ENCODE data around the gene PIK3R6. TPM values are rescaled to one million over a fixed set of nuclear protein-coding genes. Genes with fewer than 3 reads are reported as not detected.

Gene PIK3R6
- total RNA-seq, 1 donor from 2014 or later = 2.5 TPM

DNA sequence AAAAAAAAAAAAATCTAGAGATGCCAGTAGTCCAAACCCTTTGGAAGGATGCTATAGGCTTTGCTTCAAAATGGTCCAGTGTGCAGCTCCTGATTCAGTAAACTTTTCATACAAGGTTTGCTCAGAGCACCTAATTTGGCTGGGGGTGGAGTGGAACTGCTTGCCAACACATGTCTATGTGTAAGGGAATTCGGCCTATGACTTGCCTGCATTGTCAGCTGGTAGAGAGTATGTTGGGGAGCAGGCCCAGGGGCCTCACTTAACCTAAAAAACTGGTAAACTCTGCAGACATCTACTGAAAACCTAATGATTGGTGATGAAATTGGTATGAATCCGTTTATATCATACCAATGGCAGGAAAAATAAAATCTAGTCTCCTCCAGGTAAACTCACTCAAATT, 66.8 kb downstream of the PIK3R6 start:
- intact Hi-C loops (cut with DNase I) = no loop called here
- H3K4me3 ChIP-seq = no peak overlapping the region
- TF ChIP-seq, protein P1, sequence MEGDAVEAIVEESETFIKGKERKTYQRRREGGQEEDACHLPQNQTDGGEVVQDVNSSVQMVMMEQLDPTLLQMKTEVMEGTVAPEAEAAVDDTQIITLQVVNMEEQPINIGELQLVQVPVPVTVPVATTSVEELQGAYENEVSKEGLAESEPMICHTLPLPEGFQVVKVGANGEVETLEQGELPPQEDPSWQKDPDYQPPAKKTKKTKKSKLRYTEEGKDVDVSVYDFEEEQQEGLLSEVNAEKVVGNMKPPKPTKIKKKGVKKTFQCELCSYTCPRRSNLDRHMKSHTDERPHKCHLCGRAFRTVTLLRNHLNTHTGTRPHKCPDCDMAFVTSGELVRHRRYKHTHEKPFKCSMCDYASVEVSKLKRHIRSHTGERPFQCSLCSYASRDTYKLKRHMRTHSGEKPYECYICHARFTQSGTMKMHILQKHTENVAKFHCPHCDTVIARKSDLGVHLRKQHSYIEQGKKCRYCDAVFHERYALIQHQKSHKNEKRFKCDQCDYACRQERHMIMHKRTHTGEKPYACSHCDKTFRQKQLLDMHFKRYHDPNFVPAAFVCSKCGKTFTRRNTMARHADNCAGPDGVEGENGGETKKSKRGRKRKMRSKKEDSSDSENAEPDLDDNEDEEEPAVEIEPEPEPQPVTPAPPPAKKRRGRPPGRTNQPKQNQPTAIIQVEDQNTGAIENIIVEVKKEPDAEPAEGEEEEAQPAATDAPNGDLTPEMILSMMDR (IDR thresholded peaks at IDR 0.05) = no peak
- no peaks in the 10 kb centered on the region for H3K36me3 ChIP-seq
- ATAC-seq = no peak
- no peaks in the 10 kb centered on the region for H3K9me3 ChIP-seq
- H3K27ac ChIP-seq = no peak overlapping the region
- DNase-seq = no peak
- H3K27me3 ChIP-seq (ENCODE audit: low read depth) = peaks cover 19% of the 10 kb centered on the region
- H3K4me1 ChIP-seq = no peaks in the 10 kb centered on the region

DNA sequence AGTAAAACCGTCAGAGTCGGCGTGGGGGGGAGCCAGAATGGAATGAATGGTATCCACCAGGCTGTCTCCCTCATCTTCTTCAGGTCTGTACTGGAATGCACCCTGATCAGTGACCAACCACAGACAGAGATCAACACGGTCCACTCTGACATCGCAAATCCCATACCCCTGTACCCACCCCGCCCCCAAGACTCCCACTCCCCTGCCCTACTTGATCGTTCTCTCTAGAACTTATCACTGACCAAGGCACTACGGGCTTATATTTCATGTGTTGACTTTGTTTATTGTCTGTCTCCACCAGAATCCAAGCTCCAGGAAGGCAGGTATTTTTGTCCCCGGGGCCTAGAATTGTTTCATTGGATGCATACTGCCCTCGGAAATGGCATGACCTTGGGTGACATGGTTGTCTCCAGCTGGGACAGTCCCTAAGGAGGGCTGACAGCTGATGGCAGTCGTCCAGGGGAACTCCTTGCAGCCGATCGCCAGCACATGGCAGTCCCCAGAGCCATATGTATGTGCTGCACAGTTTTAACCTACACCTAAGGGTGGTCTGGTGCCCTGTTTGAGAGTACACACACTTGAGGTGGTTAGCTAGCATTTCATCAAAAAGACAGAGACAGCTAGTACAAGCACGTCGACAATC, 67.8 kb downstream of the PIK3R6 start:
- ATAC-seq (no peak), DNase-seq (no peak)
- Histone ChIP-seq H3K4me3 (peak overlapping the region; percentile 23), H3K9me3 (no peaks in the 10 kb centered on the region), H3K36me3 (no peaks in the 10 kb centered on the region), H3K27me3 (ENCODE audit: low read depth) (peaks cover 19% of the 10 kb centered on the region), H3K4me1 (no peaks in the 10 kb centered on the region), H3K27ac (no peak overlapping the region)
- intact Hi-C loops (cut with DNase I) = no loop called here
- TF ChIP-seq, protein P1 (IDR thresholded peaks at IDR 0.05) = no peak

DNA sequence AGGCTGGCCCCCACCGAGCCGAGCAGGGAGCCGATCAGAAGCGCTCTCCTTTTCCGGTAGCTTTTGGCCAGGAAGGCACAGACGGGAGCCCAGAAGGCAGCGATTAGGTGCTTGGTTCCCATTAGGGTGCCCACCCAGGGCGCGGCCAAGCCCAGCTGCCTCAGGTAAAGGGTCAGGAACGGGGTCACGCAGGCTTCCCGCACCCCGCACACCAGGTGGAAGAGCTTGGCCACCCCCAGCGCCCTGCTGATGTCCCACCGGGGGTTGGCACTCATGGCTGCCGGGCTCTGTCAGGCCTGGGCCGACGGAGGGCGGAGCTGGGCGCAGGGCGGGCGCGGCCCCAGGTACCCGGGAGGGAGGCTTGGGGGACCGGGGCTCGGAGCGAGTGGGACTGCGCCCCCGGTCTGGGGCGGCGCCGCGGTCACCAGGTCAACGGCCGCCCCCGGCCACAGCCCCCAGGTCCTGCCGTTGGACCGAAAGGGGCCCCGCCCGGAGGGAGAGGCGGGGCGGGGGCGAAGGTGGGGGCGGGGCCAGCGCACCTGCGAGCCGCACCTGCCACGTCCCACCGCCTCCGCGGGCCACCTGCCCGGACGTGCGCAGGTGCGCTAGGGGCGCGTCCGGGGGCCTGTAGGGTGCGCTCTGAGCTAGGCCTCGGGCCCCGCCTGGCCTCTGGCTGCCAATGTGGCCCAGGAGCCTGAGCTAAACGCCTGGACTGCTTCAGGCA, 68.5 kb downstream of the PIK3R6 start, which contains the start of gene MFSD6L:
Gene MFSD6L (minus strand): TSS at position 520 of the 724 bp plus-strand sequence. CDS start 245 bp downstream, at position 275.
- Histone ChIP-seq H3K27me3 (ENCODE audit: low read depth) (peaks cover 19% of the 10 kb centered on the region), H3K9me3 (no peaks in the 10 kb centered on the region), H3K27ac (no peak within 1 kb of the TSS), H3K4me3 (peak within 1 kb of the TSS; percentile 23), H3K4me1 (no peaks in the 10 kb centered on the region), H3K36me3 (no peaks in the 10 kb centered on the region)
- peak; percentile 90 to 94 for ATAC-seq
- TF ChIP-seq, protein P1 (IDR thresholded peaks at IDR 0.05) = no peak
- intact Hi-C loops (cut with DNase I) = no loop called here
- DNase-seq = peak; percentile 69

DNA sequence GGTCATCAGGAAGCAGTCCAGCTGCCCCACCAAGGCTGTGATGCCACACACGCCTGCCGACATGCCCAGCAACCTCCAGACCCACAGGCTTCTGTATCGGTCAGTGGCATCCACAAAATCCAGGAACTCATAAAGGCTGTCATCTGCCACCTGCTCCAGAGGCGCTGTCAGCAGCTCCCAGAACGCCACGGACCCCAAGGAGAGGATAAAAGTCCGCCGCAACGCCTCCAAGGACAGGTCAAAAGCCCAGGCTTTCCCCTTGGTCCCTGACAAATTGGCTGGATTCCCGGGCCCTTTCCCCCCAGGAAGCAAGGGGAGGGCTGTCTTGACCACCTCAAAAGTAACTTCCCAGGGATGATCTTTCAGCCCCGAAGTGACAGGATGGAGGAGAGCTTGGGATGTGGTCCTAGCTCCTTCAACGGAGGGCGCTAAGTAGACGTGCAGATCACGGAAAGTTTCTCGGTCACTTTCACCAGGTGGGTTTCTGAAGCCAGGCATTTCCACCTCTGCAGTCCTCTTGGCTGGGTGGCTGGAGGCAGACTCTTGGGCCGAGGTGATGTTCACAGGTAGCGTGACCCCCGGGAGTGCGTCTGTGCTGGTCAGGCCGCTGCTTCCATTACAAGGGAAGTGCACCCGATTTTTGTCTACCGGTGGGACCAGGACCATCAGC, 69.2 kb downstream of the PIK3R6 start:
- no peak overlapping the region for H3K4me3 ChIP-seq

DNA sequence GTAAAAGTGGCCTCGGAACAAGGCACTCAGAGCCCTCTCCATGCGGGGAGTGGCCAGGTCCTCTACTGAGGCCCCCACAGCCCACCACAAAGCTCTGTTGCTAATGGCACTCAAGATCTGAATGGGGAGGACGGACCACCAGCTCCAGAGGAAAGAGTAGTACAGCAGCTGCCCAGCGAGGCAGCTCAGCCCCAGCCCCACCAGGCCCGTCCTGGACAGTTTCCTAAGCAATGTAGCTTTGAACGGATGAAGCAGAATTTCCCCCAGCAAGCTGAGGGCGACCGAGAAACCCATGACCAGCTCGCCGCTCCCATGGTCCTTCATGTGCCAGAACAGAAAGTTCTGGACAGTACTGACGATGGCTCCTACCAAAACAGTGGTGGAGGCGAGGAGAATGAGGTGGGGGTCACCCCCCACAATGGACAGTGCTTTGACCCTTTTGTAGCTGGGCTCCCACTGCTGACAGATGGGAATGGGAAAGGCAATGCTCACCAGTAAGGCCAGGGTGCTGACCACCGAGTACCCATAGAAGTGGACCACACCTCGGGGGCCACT, 69.8 kb downstream of the PIK3R6 start:
- TF ChIP-seq, protein P1 (IDR thresholded peaks at IDR 0.05) = no peak
- intact Hi-C loops (cut with DNase I) = no loop called here
- Histone ChIP-seq H3K9me3 (no peaks in the 10 kb centered on the region), H3K4me1 (no peaks in the 10 kb centered on the region), H3K36me3 (no peaks in the 10 kb centered on the region), H3K27ac (no peak overlapping the region), H3K4me3 (no peak overlapping the region), H3K27me3 (ENCODE audit: low read depth) (peaks cover 19% of the 10 kb centered on the region)
- ATAC-seq (no peak), DNase-seq (no peak)

More for the DNA sequence above, 69.2 kb downstream of the PIK3R6 start:
- Histone ChIP-seq H3K9me3 (no peaks in the 10 kb centered on the region), H3K27me3 (ENCODE audit: low read depth) (peaks cover 19% of the 10 kb centered on the region), H3K36me3 (no peaks in the 10 kb centered on the region), H3K27ac (no peak overlapping the region), H3K4me1 (no peaks in the 10 kb centered on the region)
- intact Hi-C loops (cut with DNase I) = no loop called here
- DNase-seq = no peak
- ATAC-seq = no peak
- TF ChIP-seq, protein P1 (IDR thresholded peaks at IDR 0.05) = no peak

All from lower lobe of right lung (tissue), 2 donors.